ENCODE measurements around the gene PDLIM1. TPM values are rescaled to one million over a fixed set of nuclear protein-coding genes. Genes with fewer than 3 reads are reported as not detected.

PDLIM1 gene
- polyA plus RNA-seq, 1 experiment: 141 TPM

DNA sequence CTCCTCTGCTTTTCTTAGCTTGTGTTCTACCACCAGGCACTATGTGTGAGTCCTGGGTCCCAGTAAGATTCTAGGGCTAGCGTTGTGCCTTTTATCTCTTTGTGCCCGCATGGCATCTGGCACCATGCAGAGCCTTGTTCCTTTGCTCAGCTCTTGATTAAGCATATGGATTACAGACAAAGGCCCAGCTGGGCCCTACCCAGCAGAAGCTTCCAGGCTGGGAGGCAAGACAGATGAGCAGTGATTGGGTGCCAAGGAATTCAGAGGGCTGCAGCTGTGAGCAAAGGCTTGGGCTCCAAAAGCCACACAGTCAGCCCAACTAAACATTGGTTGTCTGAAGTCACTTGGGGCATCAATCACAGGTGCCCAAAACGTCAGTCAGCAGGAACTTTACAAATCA, 94.8 kb downstream of the PDLIM1 start:
- CTCF ChIA-PET: interaction anchor here (2.0 kb wide), 1 partner anchor 47 kb away, joined by 5 read pairs; no protein-coding TSS in a partner anchor

DNA sequence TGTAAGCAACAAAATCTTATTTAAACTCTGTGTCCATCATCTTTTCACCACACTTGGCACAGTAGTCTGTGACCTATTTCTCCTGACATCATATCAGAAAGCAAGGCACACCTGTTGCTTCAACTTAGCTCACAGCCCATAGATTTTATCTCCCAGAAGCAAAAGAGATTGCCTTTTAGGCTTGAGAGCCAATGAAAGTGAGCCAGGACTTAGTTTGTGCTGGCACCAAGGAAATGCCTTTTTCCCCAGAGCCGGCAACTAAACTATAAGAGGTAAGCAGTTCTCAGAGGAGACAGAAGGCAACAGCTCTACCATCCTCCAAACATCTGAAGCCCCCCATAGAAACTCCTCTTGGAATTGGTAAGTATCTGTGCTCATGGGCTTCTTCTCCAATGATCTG, 96.9 kb downstream of the PDLIM1 start, which contains the start of gene ACSM6:
Gene ACSM6 (plus strand): TSS at position 295 of the 400 bp plus-strand sequence. CDS start 248 bp downstream, outside the sequence.
- CTCF ChIA-PET: interaction anchor here (0.9 kb wide), 1 partner anchor 52 kb away, joined by 4 read pairs; no protein-coding TSS in a partner anchor
- no peaks in the 10 kb centered on the region for H3K27me3 ChIP-seq (ENCODE audit: control insufficient read depth, insufficient read depth, low read length)
- H3K36me3 ChIP-seq (ENCODE audit: control insufficient read depth, insufficient read depth, low read length): no peaks in the 10 kb centered on the region
- POLR2A ChIA-PET: no interaction called here
- TF ChIP-seq, protein P1, sequence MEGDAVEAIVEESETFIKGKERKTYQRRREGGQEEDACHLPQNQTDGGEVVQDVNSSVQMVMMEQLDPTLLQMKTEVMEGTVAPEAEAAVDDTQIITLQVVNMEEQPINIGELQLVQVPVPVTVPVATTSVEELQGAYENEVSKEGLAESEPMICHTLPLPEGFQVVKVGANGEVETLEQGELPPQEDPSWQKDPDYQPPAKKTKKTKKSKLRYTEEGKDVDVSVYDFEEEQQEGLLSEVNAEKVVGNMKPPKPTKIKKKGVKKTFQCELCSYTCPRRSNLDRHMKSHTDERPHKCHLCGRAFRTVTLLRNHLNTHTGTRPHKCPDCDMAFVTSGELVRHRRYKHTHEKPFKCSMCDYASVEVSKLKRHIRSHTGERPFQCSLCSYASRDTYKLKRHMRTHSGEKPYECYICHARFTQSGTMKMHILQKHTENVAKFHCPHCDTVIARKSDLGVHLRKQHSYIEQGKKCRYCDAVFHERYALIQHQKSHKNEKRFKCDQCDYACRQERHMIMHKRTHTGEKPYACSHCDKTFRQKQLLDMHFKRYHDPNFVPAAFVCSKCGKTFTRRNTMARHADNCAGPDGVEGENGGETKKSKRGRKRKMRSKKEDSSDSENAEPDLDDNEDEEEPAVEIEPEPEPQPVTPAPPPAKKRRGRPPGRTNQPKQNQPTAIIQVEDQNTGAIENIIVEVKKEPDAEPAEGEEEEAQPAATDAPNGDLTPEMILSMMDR (IDR thresholded peaks at IDR 0.05; ENCODE audit: insufficient read depth, low read depth, low read length): no peak
- no peak within 1 kb of the TSS for H3K4me3 ChIP-seq (ENCODE audit: low read depth, low read length)
- DNase-seq (ENCODE audit: low read depth): no peak

More for the DNA sequence above, 94.8 kb downstream of the PDLIM1 start:
- POLR2A ChIA-PET: no interaction called here
- no peak for DNase-seq (ENCODE audit: low read depth)
- TF ChIP-seq, protein P1 (IDR thresholded peaks at IDR 0.05; ENCODE audit: insufficient read depth, low read depth, low read length): no peak
- H3K4me3 ChIP-seq (ENCODE audit: low read depth, low read length): no peak overlapping the region
- H3K27me3 ChIP-seq (ENCODE audit: control insufficient read depth, insufficient read depth, low read length): no peaks in the 10 kb centered on the region
- no peaks in the 10 kb centered on the region for H3K36me3 ChIP-seq (ENCODE audit: control insufficient read depth, insufficient read depth, low read length)

- ChIA-PET POLR2A (no interaction called here), CTCF (interaction anchor here (1.0 to 1.6 kb wide), 4 partner anchors 12 to 58 kb away, joined by 3 to 5 read pairs (median 3); no protein-coding TSS in a partner anchor)
- TF ChIP-seq, protein P1 (IDR thresholded peaks at IDR 0.05; ENCODE audit: insufficient read depth, low read depth, low read length): no peak
- Histone ChIP-seq H3K36me3 (ENCODE audit: control insufficient read depth, insufficient read depth, low read length) (no peaks in the 10 kb centered on the region), H3K4me3 (ENCODE audit: low read depth, low read length) (no peak overlapping the region), H3K27me3 (ENCODE audit: control insufficient read depth, insufficient read depth, low read length) (no peaks in the 10 kb centered on the region)
- no peak for DNase-seq (ENCODE audit: low read depth)
Observed at GRCh38 chr10:95188593-95188992, 102.2 kb downstream of the PDLIM1 start.

DNA sequence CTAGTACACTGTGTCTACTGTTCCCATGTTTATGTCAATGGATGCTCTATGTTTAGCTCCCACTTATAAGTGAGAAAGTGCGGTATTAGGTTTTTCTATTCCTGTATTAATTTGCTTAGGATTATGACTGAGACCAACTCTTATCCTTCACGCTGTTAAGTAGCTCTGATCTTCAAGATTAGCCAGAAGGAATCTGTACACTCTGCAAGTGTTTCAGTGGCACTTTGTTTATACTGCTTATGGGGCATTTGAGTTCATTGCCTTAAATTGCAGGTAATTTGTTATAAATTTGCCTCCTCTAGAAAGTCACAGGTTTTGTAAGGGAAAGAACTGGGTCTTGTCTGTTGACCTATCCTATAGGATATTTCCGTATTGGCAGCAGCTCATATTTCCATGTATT, 103.2 kb downstream of the PDLIM1 start:
- ChIA-PET POLR2A (no interaction called here), CTCF (interaction anchor here (0.7 to 1.6 kb wide), 3 partner anchors 12 to 20 kb away, joined by 3 to 5 read pairs (median 4); no protein-coding TSS in a partner anchor)
- no peak for DNase-seq (ENCODE audit: low read depth)
- Histone ChIP-seq H3K27me3 (ENCODE audit: control insufficient read depth, insufficient read depth, low read length) (no peaks in the 10 kb centered on the region), H3K4me3 (ENCODE audit: low read depth, low read length) (no peak overlapping the region), H3K36me3 (ENCODE audit: control insufficient read depth, insufficient read depth, low read length) (no peaks in the 10 kb centered on the region)
- TF ChIP-seq, protein P1 (IDR thresholded peaks at IDR 0.05; ENCODE audit: insufficient read depth, low read depth, low read length): no peak

Other genes with a start within 250 kb of the PDLIM1 start
- gene CYP2C8, start 221.5 kb downstream of the PDLIM1 start, polyA plus RNA-seq (2011; rRNA removed): 0.04 TPM in 1 of 2 replicates, not detected in the other
- gene ACSM6, start 96.8 kb downstream of the PDLIM1 start, polyA plus RNA-seq (2011; rRNA removed): not detected in 2 replicates